ENCODE data around the gene PRKRIP1.
"Not testable (repeated sequence)": the region's sequence is repeated elsewhere in the genome, so short reads cannot be mapped to it uniquely, and the experiment has no call there.

The PRKRIP1 gene, protein sequence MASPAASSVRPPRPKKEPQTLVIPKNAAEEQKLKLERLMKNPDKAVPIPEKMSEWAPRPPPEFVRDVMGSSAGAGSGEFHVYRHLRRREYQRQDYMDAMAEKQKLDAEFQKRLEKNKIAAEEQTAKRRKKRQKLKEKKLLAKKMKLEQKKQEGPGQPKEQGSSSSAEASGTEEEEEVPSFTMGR

DNA sequence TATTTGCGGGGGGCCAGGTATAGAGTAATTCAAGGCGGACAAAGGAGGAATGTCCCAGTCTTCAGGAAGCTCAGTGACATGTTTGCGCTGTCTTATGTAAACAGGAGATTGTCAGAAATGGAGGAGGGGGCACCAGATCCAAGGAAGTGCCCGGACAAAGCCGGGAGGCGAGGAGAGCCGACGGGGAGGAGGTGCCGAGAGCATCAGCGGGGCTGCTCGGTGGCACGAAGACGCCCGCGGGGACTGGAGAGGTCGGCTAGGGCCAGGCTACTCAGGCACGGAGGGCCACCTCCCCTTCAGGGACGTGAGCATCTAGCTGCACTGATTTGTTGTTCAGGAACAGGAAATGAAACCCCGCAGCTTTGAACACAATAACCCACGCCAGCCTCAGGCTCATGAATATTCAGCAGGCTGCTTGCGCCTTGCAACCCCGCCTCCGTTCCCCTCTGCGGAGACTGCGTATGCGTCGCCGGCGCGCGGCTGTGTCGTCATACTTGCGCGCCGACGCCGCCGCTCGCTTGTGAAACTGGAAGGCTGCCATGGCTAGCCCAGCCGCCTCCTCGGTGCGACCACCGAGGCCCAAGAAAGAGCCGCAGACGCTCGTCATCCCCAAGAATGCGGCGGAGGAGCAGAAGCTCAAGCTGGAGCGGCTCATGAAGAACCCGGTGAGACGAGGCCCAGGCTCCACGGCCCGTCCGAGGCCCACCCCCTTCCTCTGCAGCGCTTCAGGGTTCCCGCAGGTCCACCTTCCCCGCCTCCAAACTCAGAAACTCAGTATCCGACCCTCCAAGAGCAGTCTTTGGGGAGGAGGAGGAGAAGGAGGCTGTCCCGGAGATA, at the start of gene PRKRIP1:
TSS of gene PRKRIP1 (plus strand) at position 491 of the 837 bp plus-strand sequence. CDS start at position 540, 49 bp downstream.
- peak; percentile 47 for DNase-seq

DNA sequence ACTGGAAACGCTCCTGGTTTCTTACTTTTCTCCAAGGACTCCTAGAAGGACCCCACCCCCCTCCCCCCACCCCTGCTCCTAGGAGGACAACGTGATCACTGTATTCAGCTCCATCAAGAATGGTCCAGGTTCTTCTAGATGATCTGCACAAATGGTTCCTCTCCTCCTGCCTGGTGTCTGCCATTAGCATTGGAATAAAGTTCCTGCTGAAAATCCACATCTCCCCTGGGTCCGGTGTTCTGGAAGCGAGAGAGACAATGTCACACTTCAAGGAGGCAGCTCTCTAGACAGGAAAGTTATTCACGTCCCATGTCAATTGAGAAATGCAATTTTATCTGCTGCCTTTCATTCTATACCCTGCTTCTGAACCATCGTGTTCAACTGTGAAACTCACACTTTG, 49.2 kb upstream of the PRKRIP1 start:
- DNase-seq = not testable (repeated sequence)

DNA sequence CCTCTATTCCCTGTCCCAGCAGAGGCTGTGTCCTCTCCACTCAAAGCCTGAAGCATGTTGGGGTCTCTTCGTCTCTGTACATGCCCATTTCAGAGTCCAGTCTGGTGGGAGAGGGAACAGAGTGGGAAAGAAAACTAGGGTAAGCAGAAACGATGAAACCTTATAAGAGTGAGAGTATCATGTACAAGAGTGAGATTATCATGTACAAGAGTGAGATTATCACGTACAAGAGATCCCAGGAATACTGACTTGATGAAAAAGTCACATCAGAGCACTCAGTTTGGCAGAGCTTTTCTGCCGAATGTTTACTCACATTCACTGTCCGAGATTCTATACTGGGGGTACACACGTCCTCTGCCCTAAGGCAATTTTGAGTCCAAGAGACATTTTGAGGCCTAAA, 39.8 kb upstream of the PRKRIP1 start, which contains the start of gene SPDYE6:
TSS of gene SPDYE6 (minus strand) at position 101 of the 400 bp plus-strand sequence. CDS start 421 bp downstream, outside the sequence.
- not testable (repeated sequence) for DNase-seq

DNA sequence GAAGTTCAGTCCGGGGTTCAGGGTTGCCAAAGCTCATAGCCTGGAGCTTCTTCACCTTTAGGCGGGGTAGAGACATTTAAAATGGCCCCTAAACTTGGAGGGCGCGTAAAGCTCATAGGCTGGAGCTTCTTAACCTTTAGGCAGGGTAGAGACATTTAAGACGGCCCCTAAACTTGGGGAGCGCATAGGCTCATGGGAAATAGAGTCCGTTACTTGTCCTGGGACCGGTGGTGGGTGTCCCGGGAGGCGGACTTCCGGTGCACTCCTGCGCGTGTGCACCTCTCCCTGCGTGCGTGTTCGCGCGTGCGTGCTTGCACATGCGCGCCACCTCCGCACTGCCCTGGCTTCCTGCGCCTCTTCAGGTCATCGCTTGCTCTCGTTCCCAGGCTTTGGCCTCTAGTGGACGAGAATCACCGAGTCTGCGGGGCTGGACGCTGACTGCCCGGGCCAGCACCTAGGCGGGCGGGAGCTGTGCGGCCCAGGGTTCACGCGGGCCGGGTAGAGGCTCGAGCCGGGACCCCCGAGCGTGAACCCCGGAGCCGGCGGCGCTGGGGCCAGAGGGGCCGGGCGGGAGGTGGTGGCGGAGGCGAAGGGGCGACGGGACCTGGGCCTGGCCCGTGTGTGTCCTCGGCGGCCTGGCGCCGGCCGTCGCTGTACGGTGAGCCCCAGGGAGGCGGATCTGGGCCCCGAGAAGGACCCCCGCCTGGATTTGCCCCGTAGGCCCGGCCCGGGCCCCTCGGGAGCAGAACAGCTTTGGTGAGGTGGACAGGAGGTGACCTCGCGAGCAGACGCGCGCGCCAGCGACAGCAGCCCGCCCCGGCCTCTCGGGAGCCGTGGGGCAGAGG, 32.4 kb upstream of the PRKRIP1 start:
- peak; percentile 88 for DNase-seq

DNA sequence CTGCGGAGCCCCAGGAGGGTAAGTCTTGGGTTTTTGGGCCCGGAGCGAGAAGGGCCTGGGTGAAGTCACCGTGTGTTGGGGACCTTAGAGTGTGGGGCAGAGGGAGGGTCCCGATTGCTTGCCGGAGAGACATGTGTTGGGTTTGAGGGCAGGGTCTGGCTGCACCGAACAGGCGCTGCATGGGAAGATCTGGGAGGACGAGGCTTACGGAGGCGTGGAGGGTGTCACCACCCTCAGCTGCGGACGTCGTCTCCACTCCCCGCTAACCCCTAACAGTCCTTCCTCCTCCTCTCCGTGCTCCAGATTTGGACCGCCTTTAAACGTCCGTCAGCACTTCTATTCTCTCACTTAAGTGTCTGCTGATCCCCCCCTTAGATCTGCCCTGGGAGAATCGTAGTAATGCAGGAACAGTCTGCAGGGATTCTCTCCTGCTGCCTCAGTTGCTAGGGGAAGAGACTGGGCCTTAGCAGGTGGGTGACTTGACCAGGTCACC, 31.7 kb upstream of the PRKRIP1 start:
- not testable (repeated sequence) for DNase-seq

DNA sequence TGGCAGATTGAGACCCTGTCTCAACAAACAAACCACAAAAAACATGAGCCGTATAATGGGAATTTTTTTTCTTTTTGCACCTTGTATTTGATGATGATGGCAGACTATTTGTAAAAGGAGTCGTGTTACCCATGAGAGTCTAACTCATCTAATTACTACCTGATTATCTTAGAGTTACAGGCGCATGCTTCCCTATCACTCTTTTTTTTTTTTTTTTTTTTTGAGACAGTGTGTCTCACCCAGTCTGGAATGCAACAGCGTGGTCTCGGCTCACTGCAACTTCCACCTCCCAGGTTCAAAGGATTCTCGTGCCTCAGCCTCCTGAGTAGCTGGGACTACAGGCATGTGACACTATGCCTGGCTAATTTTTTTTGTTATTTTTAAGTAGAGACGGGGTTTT, 30.8 kb upstream of the PRKRIP1 start:
- DNase-seq = not testable (repeated sequence)

DNA sequence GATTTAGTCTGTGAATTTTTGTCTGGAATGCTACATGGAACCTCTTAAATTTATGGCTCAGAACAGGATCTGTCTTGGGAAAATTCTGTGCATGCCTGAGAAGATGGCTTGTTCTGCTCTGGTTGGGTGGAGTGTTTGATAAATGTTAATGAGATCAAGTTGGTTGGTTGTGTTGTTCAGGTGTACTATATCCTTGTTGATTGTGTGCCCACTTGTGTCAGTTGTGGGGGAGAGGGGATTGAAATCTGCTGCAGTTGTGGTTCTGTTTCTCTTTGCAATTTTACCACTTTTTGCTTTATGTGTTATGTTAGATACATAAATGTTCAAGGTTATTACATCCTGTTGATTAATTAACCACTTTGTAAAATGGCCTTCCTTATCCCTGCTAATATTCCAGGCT, 26.1 kb upstream of the PRKRIP1 start:
- not testable (repeated sequence) for DNase-seq

DNA sequence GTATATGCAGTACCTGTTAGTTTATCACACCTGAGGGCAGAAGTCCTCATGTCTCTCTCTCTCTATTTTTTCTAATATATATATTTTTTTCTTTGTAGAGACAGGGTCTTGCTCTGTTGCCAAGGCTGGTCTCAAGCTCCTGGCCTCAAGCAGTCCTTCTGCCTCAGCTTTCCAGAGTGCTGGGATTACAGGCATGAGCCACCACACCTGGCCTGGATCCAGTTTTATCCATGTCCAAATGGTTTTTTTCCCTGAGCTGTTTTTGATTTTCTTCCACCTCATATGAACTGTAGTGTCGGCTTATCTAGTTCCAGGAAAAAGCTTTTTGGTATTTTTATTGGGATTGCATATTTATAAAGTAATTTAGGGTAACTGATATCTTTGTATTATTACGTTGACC, 23.4 kb upstream of the PRKRIP1 start:
- DNase-seq = not testable (repeated sequence)

DNA sequence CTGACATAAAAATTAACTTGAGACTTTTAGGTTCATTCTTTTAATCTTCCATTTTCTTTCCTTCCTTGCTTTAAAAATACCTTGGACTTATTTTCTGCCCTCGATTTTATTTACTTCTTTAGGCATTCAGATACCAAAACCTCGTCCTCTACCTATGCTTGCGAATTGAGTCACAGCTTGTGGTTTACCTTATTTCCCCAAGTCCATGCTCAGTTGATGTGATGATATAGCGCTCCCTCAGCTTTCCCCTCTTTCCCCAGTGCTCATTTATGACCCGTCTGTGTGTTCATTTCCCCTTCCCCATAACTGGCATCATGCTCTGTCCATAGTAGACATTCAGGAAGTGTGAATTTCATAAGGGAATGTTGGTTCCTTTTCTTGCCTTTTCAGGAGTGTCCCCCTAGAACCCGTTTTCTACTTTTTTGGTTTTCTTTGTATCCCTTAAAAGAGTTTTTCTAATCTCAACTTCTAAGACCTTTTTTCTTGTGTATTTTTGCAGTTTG, 19.1 kb upstream of the PRKRIP1 start:
- no peak for DNase-seq

DNA sequence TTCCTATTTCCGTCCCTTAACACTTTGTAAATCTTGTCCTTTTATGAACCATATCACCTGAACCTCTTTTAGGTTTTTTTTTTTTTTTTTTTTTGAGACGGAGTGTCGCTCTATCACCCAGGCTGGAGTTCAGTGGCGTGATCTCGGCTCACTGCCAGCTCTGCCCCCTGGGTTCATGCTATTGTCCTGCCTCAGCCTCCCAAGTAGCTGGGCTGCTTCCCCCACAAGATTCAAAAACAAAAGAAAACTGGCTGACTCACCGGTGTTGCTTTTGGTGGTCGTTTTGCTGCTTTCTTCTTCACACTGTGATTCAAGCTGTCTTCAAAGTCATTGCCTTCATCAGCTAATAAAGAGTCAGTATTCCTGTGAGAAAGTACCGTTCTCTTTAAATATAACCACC, 15.3 kb upstream of the PRKRIP1 start:
- DNase-seq = not testable (repeated sequence)

DNA sequence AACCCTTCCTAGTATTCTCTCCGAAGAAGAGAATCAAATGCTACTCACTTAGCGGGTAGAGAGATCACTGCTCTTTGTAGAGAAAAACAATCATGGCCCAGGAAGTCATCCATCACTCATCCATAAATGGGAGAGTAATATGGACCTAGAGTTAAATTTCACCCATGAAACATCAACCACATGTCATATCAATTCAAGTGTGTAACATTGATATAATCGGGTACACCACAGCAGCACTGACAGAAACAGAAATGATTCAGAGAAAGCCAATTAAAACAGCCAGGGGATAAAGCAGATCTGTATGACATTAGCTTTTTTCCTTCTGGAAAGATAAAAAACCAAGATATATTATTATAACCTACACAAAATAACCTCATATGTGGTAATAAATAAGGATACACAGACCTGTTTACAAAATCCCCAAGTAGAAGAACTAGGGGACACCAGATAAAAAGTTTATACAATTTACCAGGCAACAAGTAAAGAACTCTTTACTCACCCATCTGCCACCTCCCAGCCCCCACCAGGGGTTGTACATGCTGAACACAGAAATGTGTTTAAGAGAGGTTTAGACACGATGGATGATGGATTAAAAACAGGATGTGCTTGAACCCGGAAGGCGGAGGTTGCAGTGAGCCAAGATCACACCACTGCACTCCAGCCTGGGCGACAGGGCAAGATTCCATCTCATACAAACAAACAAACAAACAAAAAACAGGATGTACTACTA, 14.3 kb upstream of the PRKRIP1 start:
- not testable (repeated sequence) for DNase-seq

DNA sequence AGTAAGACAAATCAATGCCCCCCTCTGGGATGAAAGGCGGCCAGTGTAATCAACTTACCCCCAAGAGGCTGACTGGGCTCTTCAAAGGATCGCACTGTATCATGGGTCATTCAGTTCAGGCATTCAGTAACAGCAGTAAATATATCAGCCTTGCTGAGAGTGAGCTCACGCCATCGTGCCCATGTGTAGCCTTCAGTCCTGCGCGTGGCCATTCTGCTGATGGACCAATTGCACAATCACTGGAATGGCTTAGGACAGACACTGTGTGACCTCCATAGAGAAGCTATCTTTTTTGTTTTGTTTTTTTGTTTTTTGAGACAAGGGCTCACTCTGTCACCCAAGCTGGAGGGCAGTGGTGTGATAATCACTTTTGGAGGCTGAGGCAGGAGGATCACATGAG, 9.1 kb upstream of the PRKRIP1 start:
- DNase-seq = no peak

DNA sequence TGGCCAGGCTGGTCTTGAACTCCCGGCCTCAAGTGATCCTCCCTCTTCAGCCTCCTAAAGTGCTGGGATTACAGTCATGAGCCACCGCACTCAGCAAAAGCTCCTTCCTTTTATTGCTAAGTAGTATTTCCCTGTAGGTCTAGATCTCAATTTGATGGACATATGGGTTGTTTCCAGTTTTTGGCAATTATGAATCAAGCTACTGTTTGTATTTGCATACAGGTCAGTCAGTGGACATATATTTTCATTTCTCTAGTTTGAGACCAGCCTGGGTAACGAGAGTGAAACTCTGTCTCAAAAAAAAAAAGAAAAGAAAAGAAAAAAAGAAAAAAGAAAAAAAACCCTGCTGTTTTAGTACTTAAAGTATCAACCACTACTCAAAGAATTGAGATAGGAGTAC, 6.4 kb upstream of the PRKRIP1 start:
- no peak for DNase-seq

DNA sequence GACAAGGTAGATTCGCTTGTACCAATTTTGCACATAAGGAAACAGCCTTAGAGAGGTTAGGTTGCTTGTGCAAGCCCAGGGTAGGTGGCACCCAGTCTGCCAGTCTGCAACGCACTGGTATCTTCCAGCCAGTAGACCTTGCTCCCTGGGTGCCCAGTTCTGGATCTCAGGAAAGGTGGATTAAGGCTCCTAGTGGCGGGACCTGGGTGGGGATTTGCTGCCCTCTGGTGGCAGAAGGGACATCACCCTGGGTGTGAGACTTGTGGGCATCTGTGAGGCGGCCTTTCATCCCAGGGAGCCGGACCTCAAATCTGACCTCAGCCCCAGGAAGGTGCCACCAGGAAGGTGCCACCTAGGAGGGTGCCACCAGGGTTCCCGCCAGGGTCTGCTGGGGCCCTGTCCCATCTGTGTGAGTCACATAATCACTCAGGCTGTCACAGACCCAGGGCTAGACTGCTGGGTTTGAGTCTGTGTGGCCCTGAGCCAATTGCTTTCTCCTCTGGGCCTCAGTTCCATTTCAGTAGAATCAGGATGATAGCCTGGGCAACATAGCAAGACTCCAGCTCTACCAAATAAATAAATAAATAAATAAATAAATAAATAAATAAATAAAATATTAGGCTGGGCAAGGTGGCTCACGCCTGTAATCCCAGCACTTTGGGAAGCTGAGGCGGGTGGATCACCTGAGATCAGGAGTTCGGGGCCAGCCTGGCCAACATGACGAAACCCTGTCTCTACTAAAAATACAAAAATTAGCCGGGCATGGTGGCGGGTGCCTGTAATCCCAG, 5.3 kb upstream of the PRKRIP1 start:
- DNase-seq = no peak

DNA sequence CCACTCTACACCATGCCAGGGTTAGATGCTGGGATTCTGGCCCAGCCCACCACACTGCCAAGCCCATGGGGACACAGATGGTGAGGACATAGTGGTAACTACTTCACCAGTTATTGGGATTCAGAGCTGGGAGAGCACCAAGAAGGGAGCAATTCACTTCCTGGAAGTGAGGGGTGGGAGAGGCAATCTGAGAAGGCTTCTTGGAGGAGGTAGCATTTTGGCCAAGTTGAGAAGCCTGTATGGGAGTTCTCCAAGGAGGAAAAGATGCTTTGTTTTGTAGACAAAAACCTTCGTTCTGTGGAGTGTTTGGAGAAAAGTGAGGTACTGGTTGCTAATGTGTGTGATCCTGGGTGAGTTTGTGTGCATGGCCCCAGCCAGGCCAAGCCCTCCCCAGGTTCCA, 3.8 kb upstream of the PRKRIP1 start:
- DNase-seq = no peak

DNA sequence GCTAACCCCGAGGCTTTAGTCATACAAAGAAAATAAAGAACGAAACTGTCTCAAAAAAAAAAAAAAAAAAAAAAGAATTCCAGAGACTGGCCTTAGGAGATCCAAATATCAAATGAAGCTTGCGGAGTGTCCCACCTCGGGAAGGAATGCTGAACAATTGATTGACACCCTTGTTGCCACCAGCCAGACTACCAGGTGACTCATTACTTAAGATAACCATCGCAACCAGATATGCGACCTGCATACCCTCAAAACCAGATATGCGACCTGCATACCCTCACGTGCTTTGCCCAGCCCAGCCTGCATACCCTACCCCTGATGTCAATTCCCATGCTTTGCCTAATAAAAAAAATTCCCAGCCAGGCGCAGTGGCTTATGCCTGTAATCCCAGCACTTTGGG, 2.7 kb upstream of the PRKRIP1 start:
- no peak for DNase-seq

DNA sequence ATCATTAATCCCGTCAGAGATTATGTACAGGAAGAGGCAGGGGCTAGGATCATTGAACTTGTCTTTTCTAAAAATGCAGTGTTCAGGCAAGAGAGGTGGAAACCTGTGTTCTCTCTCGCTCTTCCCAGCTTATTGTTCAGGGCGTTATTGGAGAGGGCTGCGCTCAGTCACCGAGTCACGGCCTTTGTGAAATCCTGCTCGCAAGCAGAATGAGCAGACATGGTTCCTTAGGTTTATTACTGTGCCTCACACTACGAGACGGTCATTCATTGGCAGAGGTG, 631 bp upstream of the PRKRIP1 start:
- DNase-seq = no peak

DNA sequence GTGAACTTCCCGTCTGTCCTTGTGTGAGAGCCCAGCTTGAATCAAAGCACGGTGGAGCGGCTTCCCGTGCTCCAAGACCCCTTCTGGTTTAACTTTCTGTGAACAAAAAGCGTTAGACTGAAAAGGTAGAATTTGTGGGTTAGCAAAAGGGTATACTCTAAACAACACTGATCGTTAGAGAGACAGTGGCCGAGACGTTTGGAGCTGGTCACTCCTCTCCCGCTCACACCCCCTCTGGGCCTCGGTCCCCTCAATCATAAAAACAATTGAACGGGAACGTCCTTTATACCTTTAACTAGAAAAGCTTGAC, 502 bp downstream of the PRKRIP1 start:
- no peak for DNase-seq

DNA sequence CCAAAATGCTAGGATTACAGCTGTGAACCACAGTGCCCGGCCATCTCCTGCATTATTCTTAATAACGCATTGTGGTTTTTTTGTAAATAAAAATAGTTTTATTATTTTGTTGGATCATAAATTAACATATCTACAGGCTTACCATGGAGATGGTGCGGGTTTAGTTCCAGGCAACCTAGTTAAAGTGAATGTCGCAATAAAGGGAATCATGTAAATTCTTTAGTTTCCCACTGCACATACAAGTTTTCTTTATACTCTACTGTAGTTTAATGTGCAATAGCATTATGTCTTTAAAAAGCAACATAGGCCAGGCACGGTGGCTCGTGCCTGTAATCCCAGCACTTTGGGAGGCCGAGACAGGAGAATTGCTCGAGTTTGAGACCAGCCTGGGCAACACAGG, 2.4 kb downstream of the PRKRIP1 start:
- no peak for DNase-seq

DNA sequence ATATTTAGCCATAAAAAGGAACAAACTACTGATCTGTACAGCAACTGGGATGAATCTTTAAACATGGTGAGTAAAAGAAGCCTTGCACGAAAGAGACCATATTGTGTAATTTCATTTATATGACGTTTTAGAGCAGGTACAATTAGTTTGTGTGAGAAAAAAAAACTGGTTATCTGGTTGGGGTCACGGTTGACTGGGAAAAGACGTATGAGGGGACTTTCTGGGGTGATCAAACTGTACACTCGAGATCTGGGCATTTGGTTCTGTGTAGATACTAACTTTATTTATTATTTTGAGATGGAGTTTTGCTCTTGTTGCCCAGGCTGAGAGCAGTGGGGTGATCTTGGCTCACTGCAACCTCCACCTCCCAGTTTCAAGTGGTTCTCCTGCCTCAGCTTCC, 4.2 kb downstream of the PRKRIP1 start:
- DNase-seq = no peak

DNA sequence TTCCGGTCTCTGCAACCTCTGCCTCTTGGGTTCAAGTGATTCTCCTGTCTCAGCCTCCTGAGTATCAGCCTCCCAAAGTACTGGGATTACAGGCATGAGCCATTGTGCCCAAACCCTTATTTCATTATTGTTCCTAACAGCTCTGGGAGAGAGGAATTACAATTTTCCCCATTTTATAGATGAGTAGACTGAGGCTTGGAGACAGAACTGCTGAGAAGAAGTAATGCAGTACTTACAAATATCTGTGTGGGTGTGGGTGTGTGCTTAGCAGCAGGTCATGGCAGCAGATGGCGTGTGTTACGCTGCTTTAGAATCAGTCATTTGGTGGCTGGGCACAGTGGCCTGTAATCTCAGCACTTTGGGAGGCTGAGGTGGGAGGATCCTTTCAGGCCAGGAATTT, 7.4 kb downstream of the PRKRIP1 start:
- DNase-seq = no peak
